Measurements from ENCODE around the gene RTL10.

Gene RTL10, protein sequence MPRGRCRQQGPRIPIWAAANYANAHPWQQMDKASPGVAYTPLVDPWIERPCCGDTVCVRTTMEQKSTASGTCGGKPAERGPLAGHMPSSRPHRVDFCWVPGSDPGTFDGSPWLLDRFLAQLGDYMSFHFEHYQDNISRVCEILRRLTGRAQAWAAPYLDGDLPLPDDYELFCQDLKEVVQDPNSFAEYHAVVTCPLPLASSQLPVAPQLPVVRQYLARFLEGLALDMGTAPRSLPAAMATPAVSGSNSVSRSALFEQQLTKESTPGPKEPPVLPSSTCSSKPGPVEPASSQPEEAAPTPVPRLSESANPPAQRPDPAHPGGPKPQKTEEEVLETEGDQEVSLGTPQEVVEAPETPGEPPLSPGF

DNA sequence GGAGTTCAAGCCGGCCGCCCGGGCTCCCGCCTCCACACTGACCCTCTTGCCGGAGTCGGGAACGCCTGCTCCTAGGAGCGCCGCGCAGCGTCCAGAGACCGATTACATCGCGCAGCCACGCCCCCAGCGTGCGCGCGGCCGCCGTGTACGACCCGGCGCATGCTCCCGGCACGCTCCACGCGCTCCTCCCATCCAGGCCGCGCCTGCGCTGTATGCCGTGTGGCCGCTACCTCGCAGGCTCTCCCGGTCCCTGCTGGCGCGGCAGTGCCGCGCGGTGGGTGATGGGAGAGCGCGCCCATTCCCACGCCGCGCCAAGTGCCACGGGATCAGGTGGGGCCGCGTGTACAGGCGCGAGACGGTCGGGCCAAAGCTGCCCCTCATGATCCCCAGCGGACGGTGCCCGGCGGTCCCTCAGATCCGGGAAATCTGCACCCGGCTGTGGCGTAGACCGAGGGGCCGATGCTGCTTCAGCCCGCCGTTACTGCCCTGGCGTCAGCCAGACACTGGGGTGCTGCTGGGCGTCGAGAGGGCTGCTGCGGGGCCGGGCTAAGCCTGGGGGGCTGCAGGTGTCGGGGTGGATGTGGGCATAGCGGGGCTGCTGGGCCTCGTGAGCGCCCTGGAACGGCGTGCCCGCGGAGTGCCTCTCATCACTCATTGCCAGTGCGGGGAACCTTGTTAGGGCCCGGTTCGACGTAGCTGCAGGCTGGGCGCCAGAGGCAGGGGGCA is at the start of gene RTL10, which contains the start of gene GNB1L:
Gene RTL10 (minus strand): TSS at position 97 of the 726 bp plus-strand sequence. CDS start 2,613 bp downstream, outside the sequence.
Gene GNB1L (minus strand): TSS at position 97 of the 726 bp plus-strand sequence. CDS start 33,519 bp downstream, outside the sequence.
- DNase-seq = peak; percentile 14 to 71

GRCh38 chr22:19904174-19904856 is 49.6 kb upstream of the RTL10 start:
- DNase-seq = no peak

- DNase-seq = no peak
These were observed 48.8 kb upstream of the RTL10 start for GRCh38 chr22:19903513-19903912.

DNA sequence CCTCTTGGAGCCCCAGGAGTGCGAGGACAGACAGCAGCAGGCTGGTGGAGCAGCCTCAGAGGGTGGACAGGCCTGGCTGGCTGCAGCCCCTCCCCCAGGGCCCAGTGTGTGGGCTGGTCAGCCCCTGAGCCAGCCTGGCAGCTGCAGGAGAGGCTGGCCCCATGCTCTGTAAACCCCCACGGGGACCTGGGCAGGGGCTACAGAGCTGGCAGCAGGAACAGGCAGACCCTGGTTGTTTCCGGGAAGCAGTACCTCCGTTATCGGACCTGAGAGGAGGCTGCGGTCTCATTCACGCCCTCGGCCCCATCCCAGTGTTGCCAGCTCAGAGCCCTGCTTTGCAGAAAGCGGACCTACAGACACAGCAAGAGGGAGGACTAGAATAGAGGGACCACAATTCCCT is 48.4 kb upstream of the RTL10 start:
- DNase-seq = no peak

DNA sequence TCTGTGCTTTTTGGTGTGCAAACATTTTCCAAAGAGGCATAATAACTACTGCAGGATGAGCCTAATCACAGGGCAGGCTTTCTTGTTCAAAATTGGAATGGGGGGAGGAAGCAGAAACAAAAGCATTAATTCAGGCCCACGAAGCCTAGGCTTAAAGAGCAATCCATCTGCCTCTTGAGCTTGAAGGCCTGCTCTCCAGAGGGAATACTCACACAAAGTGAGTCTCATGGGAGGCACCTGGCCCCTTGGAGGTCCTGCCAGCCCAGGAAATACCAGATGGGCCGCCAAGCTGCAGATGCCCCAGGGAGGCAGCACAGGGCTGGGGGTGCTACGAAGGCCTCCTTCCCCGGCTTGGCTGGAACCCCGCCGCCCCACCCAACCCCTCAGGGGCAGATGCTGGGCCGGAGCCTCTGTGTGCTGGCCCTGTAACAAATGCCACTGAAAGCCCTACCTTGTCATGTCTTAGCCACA is 47.6 kb upstream of the RTL10 start:
- DNase-seq = no peak

- DNase-seq = no peak
These were observed 47.0 kb upstream of the RTL10 start for GRCh38 chr22:19901577-19902244.

- DNase-seq = no peak
These were observed 46.2 kb upstream of the RTL10 start for GRCh38 chr22:19900707-19901436.

GRCh38 chr22:19898831-19899567 is 44.3 kb upstream of the RTL10 start:
- no peak for DNase-seq

DNA sequence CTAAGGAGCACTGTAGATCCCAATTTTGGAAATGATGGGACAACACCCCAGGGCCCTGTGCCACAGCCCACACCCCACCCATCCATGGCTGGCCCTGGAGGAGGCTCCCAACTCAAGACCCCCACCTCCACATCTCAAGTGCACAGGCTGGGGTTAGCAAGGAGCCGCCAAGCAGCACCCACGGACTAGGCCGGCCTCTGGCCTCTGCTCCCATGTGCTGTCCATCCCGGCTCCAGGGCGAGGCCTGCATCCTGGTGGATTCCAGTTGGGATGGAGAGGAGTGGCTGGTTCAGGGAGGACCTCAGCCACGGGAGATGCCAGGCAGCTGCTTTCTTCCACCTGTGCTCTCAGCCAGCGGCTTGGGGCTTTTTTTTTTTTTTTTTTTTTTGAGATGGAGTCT is 43.5 kb upstream of the RTL10 start:
- no peak for DNase-seq

- no peak for DNase-seq
These were observed 43.1 kb upstream of the RTL10 start for GRCh38 chr22:19897726-19898125.

DNA sequence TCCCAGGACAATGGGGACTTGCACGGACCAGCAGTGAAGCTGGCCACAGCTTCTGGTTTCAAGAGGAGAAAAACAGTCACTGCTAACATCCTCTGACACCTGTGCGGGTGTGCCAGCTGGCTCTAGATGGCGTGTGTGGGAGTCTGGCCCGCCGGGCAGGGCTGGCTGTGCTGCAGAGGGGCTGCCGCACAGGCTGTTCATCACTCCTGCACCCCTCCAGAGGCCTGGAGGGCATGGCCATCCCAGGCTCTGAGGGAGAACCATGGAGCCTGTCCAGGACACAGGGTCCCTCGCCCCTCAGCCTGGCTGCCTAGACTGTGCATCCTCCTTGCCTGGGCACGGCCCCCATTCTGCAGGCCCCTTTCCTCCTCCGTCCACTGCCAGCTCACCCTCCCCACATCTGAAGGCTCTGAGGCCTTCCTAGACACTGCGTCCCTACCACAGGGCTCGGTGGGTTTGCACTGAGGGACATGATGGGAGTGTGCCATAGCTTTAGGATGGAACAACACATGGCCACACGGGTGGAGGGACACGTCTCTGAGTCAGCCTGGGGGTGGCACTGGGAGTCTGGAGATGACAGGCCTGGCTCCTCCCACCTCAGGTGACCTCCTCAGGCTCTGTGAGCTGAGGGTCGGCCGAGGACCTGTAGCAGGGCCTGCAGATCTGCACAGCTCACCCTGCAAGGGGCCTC is 42.1 kb upstream of the RTL10 start:
- DNase-seq = no peak

GRCh38 chr22:19895160-19895849 is 40.6 kb upstream of the RTL10 start:
- no peak for DNase-seq

DNA sequence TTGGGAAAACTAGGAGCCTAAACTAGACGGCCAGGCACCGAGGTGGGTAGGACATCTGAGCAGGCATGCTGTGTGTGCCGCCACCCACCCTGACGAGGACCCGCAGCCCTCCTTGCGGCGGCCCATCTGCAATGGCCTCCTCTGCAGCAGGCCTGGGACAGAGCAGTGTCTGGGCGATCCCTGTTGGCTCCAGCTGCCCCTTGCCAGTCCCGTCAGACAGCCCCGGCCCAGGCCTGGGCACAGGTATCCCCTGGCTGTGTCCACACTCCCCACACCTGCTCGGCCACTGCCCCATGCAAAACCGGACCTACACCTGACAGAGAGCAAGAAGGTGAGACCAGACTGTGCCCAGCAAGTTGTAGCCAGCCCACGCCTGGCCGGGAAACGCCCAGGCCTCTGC is 38.7 kb upstream of the RTL10 start:
- DNase-seq = no peak

GRCh38 chr22:19892925-19893324 is 38.3 kb upstream of the RTL10 start:
- no peak for DNase-seq

- DNase-seq = no peak
These were observed 37.7 kb upstream of the RTL10 start for GRCh38 chr22:19892257-19892879.

DNA sequence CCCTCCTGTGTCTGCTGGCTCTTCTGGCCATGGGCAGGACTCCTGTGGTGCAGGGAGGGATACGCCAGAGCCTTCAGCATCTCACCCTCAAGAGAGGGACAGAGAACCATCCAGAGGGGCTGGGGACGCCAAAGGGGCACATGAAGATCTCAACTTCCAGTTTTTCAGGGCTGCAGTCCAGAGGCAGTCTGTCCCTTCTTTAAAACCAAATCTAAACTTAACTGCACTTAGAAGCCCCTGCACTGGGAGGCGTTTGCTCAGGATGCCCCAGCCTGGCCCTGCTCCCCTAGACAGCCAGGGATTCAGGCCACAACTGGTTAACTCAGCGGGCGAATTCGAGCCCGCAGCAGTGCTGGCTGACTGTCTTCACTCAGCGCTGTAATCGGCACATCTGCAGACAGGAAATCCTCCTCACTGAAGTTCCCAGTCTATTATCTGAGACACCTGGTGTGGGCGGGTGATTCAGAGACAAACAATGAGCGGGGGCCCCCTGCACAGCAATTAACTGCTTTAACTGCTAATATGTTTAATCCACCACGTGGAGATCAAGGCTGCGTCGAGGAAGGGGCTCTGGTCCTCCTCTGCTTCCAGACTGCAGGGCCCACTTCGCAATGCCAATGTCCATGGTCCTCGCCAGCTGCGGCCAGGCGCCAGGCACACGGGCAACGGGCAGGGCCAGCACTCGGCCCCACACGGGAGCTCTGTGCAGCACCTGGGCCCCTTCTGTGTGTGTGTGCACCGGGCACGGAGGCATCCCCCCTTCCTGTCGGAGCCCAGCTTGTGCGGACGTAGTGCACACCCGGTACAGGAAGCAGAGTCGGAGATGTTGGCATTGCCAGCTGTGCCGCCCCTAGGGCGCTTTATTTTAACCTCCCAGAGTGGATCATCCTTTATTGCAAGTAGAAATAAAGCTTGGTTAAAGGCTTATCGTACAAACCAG is 36.9 kb upstream of the RTL10 start:
- DNase-seq = no peak

DNA sequence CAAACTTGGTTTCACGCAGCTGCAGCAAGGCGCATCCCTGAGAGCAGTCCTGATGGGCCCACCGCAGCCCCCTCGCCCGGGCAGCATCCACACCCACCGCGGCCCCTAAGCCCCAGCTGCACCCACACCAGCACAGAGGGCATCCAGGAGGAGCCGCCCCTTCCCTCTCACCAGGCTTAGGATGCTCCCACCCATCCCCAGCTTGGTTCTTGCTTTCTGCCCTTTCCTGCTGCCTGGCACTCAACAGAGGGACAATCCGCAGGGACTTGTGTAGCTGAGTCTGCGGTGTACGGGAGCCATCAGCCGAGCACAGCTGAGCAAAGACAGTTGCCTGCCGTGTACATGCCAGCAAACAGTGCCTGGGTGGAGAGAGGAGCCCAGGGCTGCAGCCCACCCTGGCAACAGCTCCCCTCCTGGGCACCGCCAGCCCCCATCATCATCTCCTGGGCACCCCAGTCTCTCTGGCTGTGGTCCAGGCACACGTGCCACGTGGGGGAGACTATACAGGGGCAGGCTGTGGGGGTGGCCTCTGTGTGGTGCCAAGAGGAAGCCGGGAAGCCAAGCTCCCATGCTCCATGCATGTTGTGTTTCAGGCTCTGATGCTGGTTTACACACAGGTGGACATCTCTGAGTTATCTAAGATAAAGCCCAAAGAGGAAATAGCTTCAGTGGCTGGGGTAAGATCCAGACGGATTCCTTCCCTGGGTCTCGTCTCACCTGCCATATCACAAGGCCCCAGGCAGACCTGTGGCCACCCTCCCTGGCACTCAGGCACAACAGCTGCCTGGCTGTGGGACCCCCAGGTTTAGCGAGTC is 36.0 kb upstream of the RTL10 start:
- DNase-seq = no peak

DNA sequence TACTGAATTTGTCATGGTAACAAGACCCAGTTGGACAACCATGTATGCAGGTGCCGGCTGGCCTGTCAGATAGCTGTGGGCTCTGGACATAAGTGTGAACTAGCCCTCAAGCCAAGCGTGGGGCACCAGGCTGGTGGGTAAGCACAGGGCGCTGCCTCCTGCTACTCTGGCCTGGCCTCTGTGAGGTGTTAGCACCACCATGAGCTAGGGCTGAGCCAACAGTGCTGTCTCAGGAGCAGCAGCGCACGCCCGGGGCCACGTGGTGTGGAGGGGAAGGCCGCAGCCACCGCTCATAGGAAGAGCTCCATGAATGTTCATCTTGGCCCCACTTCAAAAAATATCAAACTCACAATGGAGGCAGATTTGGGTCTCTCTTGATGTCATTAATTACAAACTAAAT is 35.3 kb upstream of the RTL10 start:
- DNase-seq = no peak

Data from cerebellar nuclear complex (tissue), 1 donor.